HFFc6 (cell line): ENCODE measurements around the gene CHERP. TPM values are rescaled to one million over a fixed set of nuclear protein-coding genes. Genes with fewer than 3 reads are reported as not detected.
"Not testable (repeated sequence)": the region's sequence is repeated elsewhere in the genome, so short reads cannot be mapped to it uniquely, and the experiment has no call there.

Experiments used
- DNase-seq: peaks from one replicate; pipeline ENCODE4 v3.0.0-alpha.2; 2018
- H3K27ac Mint-ChIP-seq: 2 replicates; pipeline ENCODE4 v1.8.0; 2020; ENCODE audit warnings: mild to moderate bottlenecking, mixed read lengths
- H3K27me3 Mint-ChIP-seq: 2 replicates; pipeline ENCODE4 v1.8.0; 2021; ENCODE audit warnings: mild to moderate bottlenecking, moderate library complexity, mixed read lengths; ENCODE audit not compliant: insufficient read depth
- H3K36me3 Mint-ChIP-seq: 2 replicates; pipeline ENCODE4 v1.8.0; 2021; ENCODE audit warnings: low read depth, mixed read lengths
- H3K4me1 Mint-ChIP-seq: 2 replicates; pipeline ENCODE4 v1.8.0; 2020; ENCODE audit warnings: low read depth, mixed read lengths
- H3K4me3 Mint-ChIP-seq: 2 replicates; pipeline ENCODE4 v1.8.0; 2020; ENCODE audit warnings: mild to moderate bottlenecking, moderate library complexity, mixed read lengths
- H3K9me3 Mint-ChIP-seq: 2 replicates; pipeline ENCODE4 v1.8.0; 2020; ENCODE audit warnings: mild to moderate bottlenecking, mixed read lengths
- CTCF ChIP-seq: fragments of 200-600 bp; sonication (generic); IDR thresholded peaks from 2 replicates; pipeline ENCODE4 v1.5.0; 2021; ENCODE audit warnings: antibody characterized with exemption, mild to moderate bottlenecking
- total RNA-seq, 6 experiments: library from RNA; stranded (reverse); fragmentation: NEBNext Ultra II Directional; extraction: Animal tissue kit (Norgen Biotek cat#: 25700); gene quantifications; 2 replicates in 1 of 6; 3 replicates in 5 of 6; pipeline ENCODE4 v1.2.3, GENCODE V29; 2021

CHERP gene
- total RNA-seq, 6 experiments from 2014 or later: 30.4 to 38.5 (median 34.6) TPM

GRCh38 chr19:16561382-16561781 is 19.1 kb upstream of the CHERP start:
- Mint-ChIP-seq H3K4me3 (no peak overlapping the region), H3K27me3 (no peaks in the 10 kb centered on the region), H3K9me3 (no peaks in the 10 kb centered on the region), H3K4me1 (no peaks in the 10 kb centered on the region), H3K27ac (no peak overlapping the region), H3K36me3 (peaks cover 33% of the 10 kb centered on the region)
- DNase-seq: no peak
- TF ChIP-seq CTCF: no peak

GRCh38 chr19:16559780-16560276 is 17.6 kb upstream of the CHERP start:
- no peak overlapping the region for H3K4me3 Mint-ChIP-seq
- H3K36me3 Mint-ChIP-seq: peaks cover 28% of the 10 kb centered on the region
- no peak overlapping the region for H3K27ac Mint-ChIP-seq
- H3K27me3 Mint-ChIP-seq: no peaks in the 10 kb centered on the region
- TF ChIP-seq CTCF: no peak
- no peaks in the 10 kb centered on the region for H3K4me1 Mint-ChIP-seq
- DNase-seq: no peak
- no peaks in the 10 kb centered on the region for H3K9me3 Mint-ChIP-seq

DNA sequence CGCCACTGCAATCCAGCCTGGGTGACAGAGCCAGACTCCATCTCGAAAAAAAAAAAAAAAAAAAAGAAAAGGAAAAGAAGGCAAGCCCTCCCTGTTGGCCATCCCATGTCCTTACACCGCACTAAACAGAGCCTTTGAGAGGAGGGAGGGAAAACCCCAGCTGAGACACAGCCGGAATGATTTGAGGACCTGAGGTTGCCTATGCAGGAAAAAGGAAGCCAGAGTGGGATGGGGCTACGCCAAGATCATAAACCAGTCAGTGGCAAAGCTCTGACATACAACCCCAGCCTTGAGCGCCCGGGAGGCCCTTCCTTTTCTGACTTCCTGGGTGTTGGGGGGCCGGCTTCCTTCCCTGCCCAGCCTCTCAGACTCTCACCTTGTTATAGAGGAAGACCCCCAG is 12.5 kb upstream of the CHERP start:
- Mint-ChIP-seq H3K4me1 (no peaks in the 10 kb centered on the region), H3K4me3 (no peak overlapping the region), H3K36me3 (peaks cover 24% of the 10 kb centered on the region), H3K27me3 (peaks cover 2% of the 10 kb centered on the region; the same call in 1 of the 2 replicates), H3K9me3 (no peaks in the 10 kb centered on the region), H3K27ac (no peak overlapping the region)
- no peak for TF ChIP-seq CTCF
- DNase-seq: no peak

DNA sequence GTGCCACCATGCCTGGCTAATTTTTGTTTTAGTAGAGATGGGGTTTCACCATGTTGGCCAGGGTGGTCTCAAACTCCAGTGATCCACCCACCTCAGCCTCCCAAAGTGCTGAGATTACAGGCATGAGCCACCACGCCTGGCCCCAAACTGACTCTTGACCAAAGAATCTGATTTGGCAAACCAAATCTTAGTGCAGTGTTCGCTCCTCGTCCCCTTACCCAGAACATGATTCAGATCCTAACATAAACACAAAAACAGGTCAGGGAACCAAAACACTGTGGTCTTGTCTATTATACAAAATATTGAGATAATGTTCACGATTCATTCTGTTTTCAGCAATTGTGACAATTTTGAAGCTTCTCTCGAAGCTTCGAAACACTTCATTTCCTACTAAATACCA is 9.7 kb upstream of the CHERP start:
- not testable (repeated sequence) for H3K9me3 Mint-ChIP-seq, H3K27ac Mint-ChIP-seq, H3K4me3 Mint-ChIP-seq, DNase-seq, H3K27me3 Mint-ChIP-seq, H3K4me1 Mint-ChIP-seq
- H3K36me3 Mint-ChIP-seq: peaks cover 19% of the 10 kb centered on the region

DNA sequence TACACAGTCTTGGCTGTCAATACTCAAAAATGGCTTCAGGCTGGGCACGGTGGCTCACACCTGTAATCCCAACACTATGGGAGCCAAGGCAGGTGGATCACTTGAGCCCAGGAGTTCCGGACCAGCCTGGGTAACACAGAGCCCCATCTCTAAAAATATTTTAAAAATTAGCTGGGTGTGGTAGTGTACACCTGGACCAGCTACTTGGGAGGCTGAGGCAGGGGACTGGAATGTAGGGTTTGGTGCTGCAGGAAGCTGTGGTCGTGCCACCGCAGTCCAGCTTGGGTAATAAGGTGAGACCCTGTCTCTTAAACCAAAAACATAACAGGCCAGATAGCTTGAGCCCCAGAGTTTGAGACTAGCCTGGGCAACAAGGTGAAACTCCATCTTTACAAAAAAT is 6.7 kb upstream of the CHERP start:
- peaks cover 4% of the 10 kb centered on the region for H3K27me3 Mint-ChIP-seq
- peaks cover 8% of the 10 kb centered on the region for H3K4me1 Mint-ChIP-seq
- H3K36me3 Mint-ChIP-seq: peaks cover 19% of the 10 kb centered on the region
- H3K27ac Mint-ChIP-seq: no peak overlapping the region
- H3K4me3 Mint-ChIP-seq: no peak overlapping the region
- DNase-seq: no peak
- TF ChIP-seq CTCF: no peak
- H3K9me3 Mint-ChIP-seq: no peaks in the 10 kb centered on the region

GRCh38 chr19:16544473-16545231 is 2.4 kb upstream of the CHERP start:
- peak overlapping the region; percentile 32; the same call in 1 of the 2 replicates for H3K4me3 Mint-ChIP-seq
- no peak for DNase-seq
- peaks cover 11% of the 10 kb centered on the region for H3K36me3 Mint-ChIP-seq
- peaks cover 27% of the 10 kb centered on the region for H3K4me1 Mint-ChIP-seq
- H3K27me3 Mint-ChIP-seq: peaks cover 2% of the 10 kb centered on the region
- H3K9me3 Mint-ChIP-seq: no peaks in the 10 kb centered on the region
- TF ChIP-seq CTCF: no peak
- peak overlapping the region; percentile 62 for H3K27ac Mint-ChIP-seq

DNA sequence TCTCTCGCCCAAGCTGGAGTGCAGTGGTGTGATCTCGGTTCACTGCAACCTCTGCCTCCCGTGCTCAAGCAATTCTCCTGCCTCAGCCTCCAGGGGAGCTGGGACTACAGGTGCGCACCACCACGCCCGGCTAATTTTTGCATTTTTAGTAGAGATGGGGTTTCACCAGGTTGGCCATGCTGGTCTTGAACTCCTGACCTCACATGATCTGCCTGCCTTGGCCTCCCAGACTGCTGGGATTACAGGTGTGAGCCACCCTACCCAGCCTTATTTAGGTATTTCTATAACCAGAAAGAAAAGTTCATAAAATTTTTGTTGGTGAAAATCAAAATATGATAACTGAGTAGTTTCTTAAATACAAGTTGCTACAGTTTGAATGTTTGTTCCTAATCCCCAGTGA is 1.5 kb upstream of the CHERP start:
- H3K9me3 Mint-ChIP-seq, H3K27me3 Mint-ChIP-seq, H3K27ac Mint-ChIP-seq, DNase-seq: not testable (repeated sequence)
- peaks cover 18% of the 10 kb centered on the region for H3K36me3 Mint-ChIP-seq
- peak overlapping the region; percentile 98 for H3K4me3 Mint-ChIP-seq
- peaks cover 27% of the 10 kb centered on the region for H3K4me1 Mint-ChIP-seq
